PC-9 (cell line): ENCODE data around the gene RAI2. TPM values are rescaled to one million over a fixed set of nuclear protein-coding genes. Genes with fewer than 3 reads are reported as not detected.

Source experiments
- BruUV-seq: library from RNA; stranded (reverse); fragments of 400-500 nt; replicated peaks from 2 replicates; lab custom pipeline; 2021; lab: Mats Ljungman, UMichigan
- CTCF ChIA-PET: fragments of 300-600 bp; sonication (Branson Sonifier 250); formaldehyde crosslinking; loops from one replicate; lab custom pipeline; 2022; ENCODE audit warnings: antibody characterized with exemption; lab: Charles Lee
- POLR2A ChIA-PET: fragments of 300-600 bp; sonication (Branson Sonifier 250); formaldehyde crosslinking; loops from one replicate; lab custom pipeline; 2022; ENCODE audit warnings: antibody characterized with exemption; ENCODE audit not compliant: unreplicated experiment; lab: Charles Lee
- DNase-seq, 2 experiments: peaks; one replicate each; pipeline versions ENCODE4 v3.0.0 to v3.0.0-alpha.2; 2015 to 2022; ENCODE audit warnings: mixed read lengths in 1 of 2
- H2AFZ ChIP-seq: fragments of 200-600 bp; sonication (generic); 2 replicates; pipeline ENCODE4 v1.8.1; 2017; ENCODE audit warnings: antibody characterized with exemption
- H3F3A ChIP-seq: fragments of 200-600 bp; sonication (generic); 2 replicates; pipeline ENCODE4 v1.8.1; 2017; ENCODE audit warnings: antibody characterized with exemption, mild to moderate bottlenecking, low read depth; ENCODE audit not compliant: insufficient read depth
- H3K27ac ChIP-seq: fragments of 200-600 bp; sonication (generic); 2 replicates; pipeline ENCODE4 v1.6.1; 2016; ENCODE audit warnings: mixed run types
- H3K27me3 ChIP-seq: fragments of 200-600 bp; sonication (generic); 2 replicates; pipeline ENCODE4 v1.6.1; 2016; ENCODE audit warnings: low read depth, mixed run types; ENCODE audit not compliant: insufficient read depth
- H3K36me3 ChIP-seq: fragments of 200-600 bp; sonication (generic); 2 replicates; pipeline ENCODE4 v1.6.1; 2016; ENCODE audit warnings: low read depth, mixed run types
- H3K4me1 ChIP-seq: fragments of 200-600 bp; sonication (generic); replicated peaks from 2 replicates; pipeline ENCODE4 v1.6.1; 2016; ENCODE audit warnings: mixed run types; ENCODE audit not compliant: insufficient read depth
- H3K4me2 ChIP-seq: fragments of 200-600 bp; sonication (generic); 2 replicates; pipeline ENCODE4 v1.6.1; 2017; ENCODE audit warnings: mixed run types
- H3K4me3 ChIP-seq: fragments of 200-600 bp; sonication (generic); 2 replicates; pipeline ENCODE4 v1.6.1; 2016; ENCODE audit warnings: mixed run types
- H3K79me2 ChIP-seq: fragments of 200-600 bp; sonication (generic); 2 replicates; pipeline ENCODE4 v1.6.1; 2017; ENCODE audit warnings: low read depth, mixed run types
- H3K9me2 ChIP-seq: fragments of 200-600 bp; sonication (generic); 2 replicates; pipeline ENCODE4 v1.8.1; 2017; ENCODE audit warnings: mild to moderate bottlenecking; ENCODE audit not compliant: insufficient read depth
- H3K9me3 ChIP-seq: fragments of 200-600 bp; sonication (generic); 2 replicates; pipeline ENCODE4 v1.8.1; 2016; ENCODE audit warnings: low read depth; ENCODE audit not compliant: insufficient read depth
- H4K20me1 ChIP-seq: fragments of 200-600 bp; sonication (generic); 2 replicates; pipeline ENCODE4 v1.8.1; 2017; ENCODE audit not compliant: insufficient read depth
- EZH2 ChIP-seq: fragments of 200-600 bp; sonication (generic); IDR thresholded peaks from 2 replicates; pipeline ENCODE4 v1.8.0; 2017; ENCODE audit warnings: antibody characterized with exemption, low read depth
- intact Hi-C: fragments of 100-400 bp; cut with micrococcal nuclease; formaldehyde crosslinking; loops from one replicate; pipeline ENCODE4 v1.10.0; 2022; ENCODE audit not compliant: unreplicated experiment
- total RNA-seq: library from RNA; stranded (reverse); gene quantifications from 2 replicates; pipeline ENCODE4 v1.2.3, GENCODE V29; 2021
- TF ChIP-seq, protein P1 (sequence below): fragments of 200-600 bp; sonication (generic); conservative IDR thresholded peaks from 2 replicates; pipeline ENCODE4 v1.6.1; 2017; ENCODE audit warnings: mixed run types, antibody characterized with exemption, mild to moderate bottlenecking, moderate library complexity

Gene RAI2
- total RNA-seq, 1 experiment from 2014 or later: not detected

GRCh38 chrX:17750436-17750835 lies 110.7 kb downstream of the RAI2 start:
- intact Hi-C loops: no loop called here
- POLR2A ChIA-PET: no interaction called here

More at GRCh38 chrX:17750436-17750835, 110.7 kb downstream of the RAI2 start:
- H3K9me2 ChIP-seq: no peaks in the 10 kb centered on the region
- H3F3A ChIP-seq: no peaks in the 10 kb centered on the region
- no peaks in the 10 kb centered on the region for H3K9me3 ChIP-seq
- H3K4me1 ChIP-seq: no peaks in the 10 kb centered on the region
- no peak for DNase-seq
- H3K4me2 ChIP-seq: no peak overlapping the region
- no peak overlapping the region for H3K4me3 ChIP-seq
- H2AFZ ChIP-seq: no peak overlapping the region
- H3K27ac ChIP-seq: no peak overlapping the region
- H3K27me3 ChIP-seq: no peaks in the 10 kb centered on the region
- TF ChIP-seq, protein P1, sequence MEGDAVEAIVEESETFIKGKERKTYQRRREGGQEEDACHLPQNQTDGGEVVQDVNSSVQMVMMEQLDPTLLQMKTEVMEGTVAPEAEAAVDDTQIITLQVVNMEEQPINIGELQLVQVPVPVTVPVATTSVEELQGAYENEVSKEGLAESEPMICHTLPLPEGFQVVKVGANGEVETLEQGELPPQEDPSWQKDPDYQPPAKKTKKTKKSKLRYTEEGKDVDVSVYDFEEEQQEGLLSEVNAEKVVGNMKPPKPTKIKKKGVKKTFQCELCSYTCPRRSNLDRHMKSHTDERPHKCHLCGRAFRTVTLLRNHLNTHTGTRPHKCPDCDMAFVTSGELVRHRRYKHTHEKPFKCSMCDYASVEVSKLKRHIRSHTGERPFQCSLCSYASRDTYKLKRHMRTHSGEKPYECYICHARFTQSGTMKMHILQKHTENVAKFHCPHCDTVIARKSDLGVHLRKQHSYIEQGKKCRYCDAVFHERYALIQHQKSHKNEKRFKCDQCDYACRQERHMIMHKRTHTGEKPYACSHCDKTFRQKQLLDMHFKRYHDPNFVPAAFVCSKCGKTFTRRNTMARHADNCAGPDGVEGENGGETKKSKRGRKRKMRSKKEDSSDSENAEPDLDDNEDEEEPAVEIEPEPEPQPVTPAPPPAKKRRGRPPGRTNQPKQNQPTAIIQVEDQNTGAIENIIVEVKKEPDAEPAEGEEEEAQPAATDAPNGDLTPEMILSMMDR: no peak
- no peak for TF ChIP-seq EZH2
- BruUV-seq: no TSS peak
- H3K79me2 ChIP-seq: no peaks in the 10 kb centered on the region
- H4K20me1 ChIP-seq: no peaks in the 10 kb centered on the region
- CTCF ChIA-PET: no interaction called here
- H3K36me3 ChIP-seq: 0 out of 2 replicates have a peak, but pooled peaks cover 6% of the 10 kb centered on the region

Other genes starting within 250 kb of the RAI2 start
- gene SCML1, start 123.8 kb downstream of the RAI2 start, total RNA-seq: 6.6 and 9.3 TPM in 2 replicates